Measurements from ENCODE around the gene ZDHHC11B. TPM values are rescaled to one million over a fixed set of nuclear protein-coding genes. Genes with fewer than 3 reads are reported as not detected.
"Not testable (repeated sequence)": the region's sequence is repeated elsewhere in the genome, so short reads cannot be mapped to it uniquely, and the experiment has no call there.

Gene ZDHHC11B
- total RNA-seq, 1 donor from 2014 or later: 18.8 TPM

- intact Hi-C loops (cut with DNase I): no loop called here
- no peak for DNase-seq
- no peak for ATAC-seq (ENCODE audit: poor library complexity)
Measured at GRCh38 chr5:759781-760362, 24.7 kb downstream of the ZDHHC11B start.

- peak; percentile 85 for DNase-seq
- intact Hi-C loops (cut with DNase I): no loop called here
- peak; percentile 70 for ATAC-seq (ENCODE audit: poor library complexity)
Measured at GRCh38 chr5:759111-759751, 25.3 kb downstream of the ZDHHC11B start.

GRCh38 chr5:758698-759053 lies 25.9 kb downstream of the ZDHHC11B start:
- DNase-seq: no peak
- peak; percentile 1 for ATAC-seq (ENCODE audit: poor library complexity)
- intact Hi-C loops (cut with DNase I): no loop called here

GRCh38 chr5:757931-758697 lies 26.4 kb downstream of the ZDHHC11B start:
- intact Hi-C loops (cut with DNase I): loop anchor here (2.0 kb wide), 1 partner anchor 65 kb away; the partner anchor contains the start of gene TPPP
- ATAC-seq (ENCODE audit: poor library complexity) (peak; percentile 76), DNase-seq (peak; percentile 85)

GRCh38 chr5:757346-757930 lies 27.1 kb downstream of the ZDHHC11B start:
- DNase-seq (no peak), ATAC-seq (ENCODE audit: poor library complexity) (peak; percentile 0)
- intact Hi-C loops (cut with DNase I): loop anchor here (2.0 kb wide), 1 partner anchor 65 kb away; the partner anchor contains the start of gene TPPP

- intact Hi-C loops (cut with DNase I): loop anchor here (2.0 kb wide), 1 partner anchor 64 kb away; the partner anchor contains the start of gene TPPP
- DNase-seq (peak; percentile 82), ATAC-seq (ENCODE audit: poor library complexity) (peak; percentile 73)
Measured at GRCh38 chr5:756865-757345, 27.6 kb downstream of the ZDHHC11B start.

- ATAC-seq (ENCODE audit: poor library complexity) (peak; percentile 21), DNase-seq (peak; percentile 65)
- intact Hi-C loops (cut with DNase I): loop anchor here (2.0 kb wide), 1 partner anchor 63 kb away; the partner anchor contains the start of gene TPPP
Measured at GRCh38 chr5:756171-756570, 28.4 kb downstream of the ZDHHC11B start.

GRCh38 chr5:754143-754632 lies 30.3 kb downstream of the ZDHHC11B start:
- intact Hi-C loops (cut with DNase I); ATAC-seq (ENCODE audit: poor library complexity); DNase-seq: not testable (repeated sequence)

GRCh38 chr5:753567-754142 lies 30.9 kb downstream of the ZDHHC11B start:
- ATAC-seq (ENCODE audit: poor library complexity); DNase-seq; intact Hi-C loops (cut with DNase I): not testable (repeated sequence)

GRCh38 chr5:752532-753115 lies 31.9 kb downstream of the ZDHHC11B start:
- intact Hi-C loops (cut with DNase I); ATAC-seq (ENCODE audit: poor library complexity): not testable (repeated sequence)

GRCh38 chr5:751992-752391 lies 32.5 kb downstream of the ZDHHC11B start:
- intact Hi-C loops (cut with DNase I); DNase-seq; ATAC-seq (ENCODE audit: poor library complexity): not testable (repeated sequence)

More at GRCh38 chr5:752532-753115, 31.9 kb downstream of the ZDHHC11B start:
- DNase-seq: not testable (repeated sequence)

GRCh38 chr5:751496-751895 lies 33.0 kb downstream of the ZDHHC11B start:
- intact Hi-C loops (cut with DNase I): no loop called here
- DNase-seq (no peak), ATAC-seq (ENCODE audit: poor library complexity) (no peak)

- DNase-seq; intact Hi-C loops (cut with DNase I); ATAC-seq (ENCODE audit: poor library complexity): not testable (repeated sequence)
Measured at GRCh38 chr5:750226-750625, 34.3 kb downstream of the ZDHHC11B start.

- DNase-seq (no peak), ATAC-seq (ENCODE audit: poor library complexity) (no peak)
- intact Hi-C loops (cut with DNase I): no loop called here
Measured at GRCh38 chr5:749101-749670, 35.3 kb downstream of the ZDHHC11B start.

GRCh38 chr5:748011-748980 lies 36.2 kb downstream of the ZDHHC11B start:
- intact Hi-C loops (cut with DNase I); DNase-seq; ATAC-seq (ENCODE audit: poor library complexity): not testable (repeated sequence)

- ATAC-seq (ENCODE audit: poor library complexity); DNase-seq; intact Hi-C loops (cut with DNase I): not testable (repeated sequence)
Measured at GRCh38 chr5:747303-747844, 37.2 kb downstream of the ZDHHC11B start.

All from Right ventricle myocardium superior (tissue), 1 donor.